ENCODE results near the gene SLC35F3.

GRCh38 chr1:234018816-234019215 lies 114.3 kb downstream of the SLC35F3 start:
- TF ChIP-seq CTCF (IDR thresholded peaks at IDR 0.05; ENCODE audit: insufficient read depth, low read length, poor library complexity, severe bottlenecking), result no peak
- TF ChIP-seq EZH2phosphoT487 (conservative IDR thresholded peaks at IDR 0.05; ENCODE audit: low read length), result no peak
